GM12873 (cell line): ENCODE results near the gene PARP3.

ENCODE experiments used
- CTCF ChIP-seq: IDR thresholded peaks from 2 replicates; pipeline ENCODE4 v1.5.1; 2012; ENCODE audit warnings: low read depth, mild to moderate bottlenecking, moderate library complexity, low read length, control low read depth; ENCODE audit not compliant: insufficient read depth; ENCODE audit errors: missing control alignments

The PARP3 gene

GRCh38 chr3:51941798-51942602, at the start of gene PARP3, which contains the start of gene RRP9:
Gene PARP3 (plus strand): TSS chr3:51942363. CDS start chr3:51943356, 993 bp downstream.
Gene RRP9 (minus strand): TSS chr3:51941904. CDS start chr3:51941867, 37 bp downstream.
- peak; percentile 98 for TF ChIP-seq CTCF

- TF ChIP-seq CTCF = no peak
These were observed 47.8 kb upstream of the PARP3 start for GRCh38 chr3:51894391-51894790.

GRCh38 chr3:51894939-51895338, 47.2 kb upstream of the PARP3 start:
- TF ChIP-seq CTCF = no peak

GRCh38 chr3:51896607-51897305, 45.4 kb upstream of the PARP3 start:
- TF ChIP-seq CTCF = no peak

- no peak for TF ChIP-seq CTCF
These were observed 44.8 kb upstream of the PARP3 start for GRCh38 chr3:51897391-51897790.

GRCh38 chr3:51904034-51904823, 37.9 kb upstream of the PARP3 start:
- TF ChIP-seq CTCF = no peak

GRCh38 chr3:51908026-51908425, 34.1 kb upstream of the PARP3 start:
- TF ChIP-seq CTCF = no peak
